Ureter (tissue), 1 donor: ENCODE measurements around the gene NDUFA13. TPM values are rescaled to one million over a fixed set of nuclear protein-coding genes. Genes with fewer than 3 reads are reported as not detected.
A peak's percentile ranks its signal among the peaks of the same experiment; 100 is the strongest.
"Not testable (repeated sequence)": the region's sequence is repeated elsewhere in the genome, so short reads cannot be mapped to it uniquely, and the experiment has no call there.

Experiments used
- DNase-seq: peaks from one replicate; pipeline ENCODE4 v3.0.0-alpha.2; 2020; ENCODE audit warnings: low spot score
- total RNA-seq: library from RNA; stranded (reverse); gene quantifications from one replicate; pipeline ENCODE4 v1.2.4, GENCODE V29; 2023
- donor health status: DM: yes; HTN: yes; CAD: no.

NDUFA13 gene
- total RNA-seq: 369 TPM

DNA sequence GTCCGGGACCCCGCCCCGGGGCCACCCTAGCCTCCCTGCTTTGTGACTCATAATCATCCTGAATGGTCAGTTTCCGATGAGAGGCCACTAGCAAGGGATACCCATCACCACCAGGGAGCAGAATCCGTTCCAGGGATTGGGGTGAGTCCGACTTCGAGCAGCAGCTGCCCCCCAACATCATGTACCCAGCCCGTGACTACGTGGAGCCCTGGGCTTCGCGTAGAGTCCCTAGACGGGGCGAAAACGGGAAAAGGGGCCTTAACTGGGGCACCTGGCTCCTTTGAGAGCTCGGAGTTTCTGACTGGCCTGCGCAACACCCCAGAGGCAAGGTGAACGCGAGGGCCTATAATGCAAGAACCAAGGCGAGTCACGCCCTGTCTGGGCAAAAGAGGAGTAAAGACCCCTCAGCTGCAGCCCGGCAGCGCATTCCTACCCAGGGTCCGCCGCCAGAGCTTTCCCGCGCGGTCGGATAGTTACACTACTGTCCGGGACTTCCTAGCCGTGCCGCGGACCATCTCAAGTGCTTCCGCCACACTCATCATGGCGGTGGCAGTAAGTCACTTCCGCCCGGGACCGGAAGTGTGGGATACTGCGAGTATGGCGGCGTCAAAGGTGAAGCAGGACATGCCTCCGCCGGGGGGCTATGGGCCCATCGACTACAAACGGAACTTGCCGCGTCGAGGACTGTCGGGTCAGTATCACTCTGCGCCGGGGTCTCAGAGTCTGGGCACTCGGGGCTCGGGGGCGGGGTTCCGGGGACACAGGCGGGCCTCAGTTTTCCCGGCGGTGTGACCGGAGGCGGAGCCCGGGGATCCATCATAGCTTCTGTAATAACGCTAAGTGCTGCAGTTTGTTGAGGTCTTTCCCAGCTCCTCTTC lies at the start of gene NDUFA13:
NDUFA13 (plus strand) TSS at position 584 of the 878 bp plus-strand sequence; CDS start at position 598, 14 bp downstream.
- peak; percentile 95 for DNase-seq

DNA sequence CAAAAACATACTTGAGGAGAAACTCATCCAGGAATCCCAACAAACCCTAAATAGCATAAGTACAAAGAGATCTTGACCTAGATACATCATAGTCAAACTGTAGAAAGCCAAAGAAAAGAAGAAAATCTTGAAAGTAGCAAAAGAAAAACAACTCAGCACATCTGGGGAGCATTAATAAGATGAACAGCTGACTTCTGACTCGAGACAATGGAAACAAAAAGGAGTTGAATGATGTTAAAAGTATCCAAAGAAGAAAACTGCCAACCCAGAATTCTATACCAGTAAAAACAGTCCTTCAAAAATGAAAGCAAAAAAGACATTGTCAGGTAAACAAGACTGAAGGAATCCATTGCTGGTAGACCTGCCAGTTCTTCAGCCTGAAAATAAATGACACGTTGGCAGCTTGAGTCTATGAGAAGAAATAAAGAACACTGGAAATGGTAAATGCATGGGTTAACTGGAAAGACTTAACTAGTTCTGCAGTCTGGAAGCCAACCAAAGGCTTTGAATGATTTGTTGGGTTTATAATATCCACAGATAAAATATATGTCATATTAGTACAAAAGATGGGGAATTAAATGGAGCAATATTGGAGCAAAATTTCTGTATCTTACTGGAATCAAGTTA lies 47.5 kb upstream of the NDUFA13 start:
- no peak for DNase-seq

DNA sequence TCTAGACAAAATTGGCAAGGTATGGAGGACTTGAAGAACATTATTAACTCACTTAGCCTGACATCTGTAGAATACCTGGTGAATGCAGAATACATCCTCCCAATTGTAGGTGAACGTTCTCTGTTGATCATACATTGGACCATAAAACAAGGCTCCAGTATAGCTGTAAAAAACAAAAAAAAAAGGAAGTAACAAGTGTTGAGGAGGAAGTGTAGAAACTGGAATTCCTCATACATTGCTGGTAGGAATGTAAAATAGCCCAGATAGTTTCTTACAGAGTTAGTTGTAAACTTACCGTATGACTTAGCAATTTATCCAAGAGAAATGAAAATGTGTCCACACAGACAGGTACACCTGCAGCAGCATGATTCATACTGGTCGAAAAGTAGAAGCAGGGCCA lies 45.4 kb upstream of the NDUFA13 start:
- DNase-seq: no peak

DNA sequence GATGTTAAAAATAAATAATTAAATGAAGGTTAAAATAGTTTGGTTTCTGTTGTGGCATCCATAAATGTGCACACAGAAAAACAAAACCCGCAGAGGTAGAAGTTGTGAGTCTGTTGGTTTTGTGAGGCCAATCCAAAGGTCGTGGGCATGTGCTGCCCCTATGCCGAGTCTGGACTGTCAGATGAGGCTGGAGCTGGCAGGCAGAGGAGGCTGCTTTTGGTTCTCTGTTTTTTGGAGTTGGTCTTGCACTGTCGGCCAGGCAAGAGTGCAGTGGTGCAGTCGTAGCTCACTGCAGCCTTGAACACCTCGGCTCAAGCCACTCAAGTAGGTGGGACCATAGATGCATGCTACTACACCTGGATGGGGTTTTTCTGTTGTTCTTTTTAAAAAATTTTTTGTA lies 44.3 kb upstream of the NDUFA13 start:
- DNase-seq: no peak

DNA sequence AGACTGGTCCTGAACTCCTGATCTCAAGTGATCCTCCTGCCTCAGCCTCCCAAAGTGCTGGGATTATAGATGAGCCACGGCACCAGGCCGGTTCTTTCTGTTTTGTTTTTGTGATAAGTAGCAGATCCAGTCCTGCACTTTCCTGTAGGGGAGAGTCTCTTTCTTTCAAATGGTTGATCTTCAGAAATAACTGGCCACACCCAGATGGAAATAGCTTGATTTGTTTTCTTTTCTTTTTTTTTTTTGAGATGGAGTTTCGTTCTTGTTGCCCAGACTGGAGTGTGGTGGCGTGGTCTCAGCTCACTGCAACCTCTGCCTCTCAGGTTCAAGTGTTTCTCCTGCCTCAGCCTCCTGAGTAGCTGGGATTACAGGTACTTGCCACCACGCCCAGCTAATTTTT lies 43.9 kb upstream of the NDUFA13 start:
- DNase-seq: not testable (repeated sequence)

DNA sequence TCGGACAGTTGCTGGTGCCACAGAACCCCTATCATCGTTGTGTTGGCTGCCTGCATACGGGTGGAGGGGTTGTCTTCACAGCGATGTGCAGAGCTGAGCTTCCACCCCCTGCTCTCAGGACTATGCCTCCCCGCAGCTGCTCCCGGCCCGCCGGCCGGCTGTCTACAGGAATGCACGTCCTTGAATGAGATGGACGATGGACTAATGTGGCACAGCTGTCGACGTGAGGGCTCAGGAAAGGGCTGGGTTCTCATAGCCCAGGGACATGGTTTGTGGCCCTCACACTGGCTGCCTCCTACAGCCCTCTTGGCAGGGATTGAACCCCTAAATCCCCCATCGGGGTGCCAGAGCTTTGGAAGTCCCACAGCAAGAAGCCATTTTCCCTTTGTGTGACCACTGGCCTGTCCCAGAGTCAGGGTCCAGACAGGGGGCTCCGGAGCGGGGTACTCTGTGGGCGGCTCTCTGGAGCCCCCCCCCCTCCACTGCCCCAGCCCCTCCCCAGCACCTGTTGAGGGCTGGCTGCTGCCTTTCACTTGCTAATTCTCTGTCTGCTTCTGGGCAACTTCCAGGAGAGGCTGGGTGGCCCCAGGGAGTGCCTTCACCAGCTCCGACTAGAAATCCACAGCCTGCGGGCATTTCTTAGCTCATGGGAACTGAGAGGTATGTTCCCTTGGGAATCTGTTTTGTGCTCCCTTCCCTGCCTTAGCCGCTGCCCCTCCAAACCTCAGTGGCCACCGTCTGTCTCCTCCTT lies 40.8 kb upstream of the NDUFA13 start:
- DNase-seq: no peak

DNA sequence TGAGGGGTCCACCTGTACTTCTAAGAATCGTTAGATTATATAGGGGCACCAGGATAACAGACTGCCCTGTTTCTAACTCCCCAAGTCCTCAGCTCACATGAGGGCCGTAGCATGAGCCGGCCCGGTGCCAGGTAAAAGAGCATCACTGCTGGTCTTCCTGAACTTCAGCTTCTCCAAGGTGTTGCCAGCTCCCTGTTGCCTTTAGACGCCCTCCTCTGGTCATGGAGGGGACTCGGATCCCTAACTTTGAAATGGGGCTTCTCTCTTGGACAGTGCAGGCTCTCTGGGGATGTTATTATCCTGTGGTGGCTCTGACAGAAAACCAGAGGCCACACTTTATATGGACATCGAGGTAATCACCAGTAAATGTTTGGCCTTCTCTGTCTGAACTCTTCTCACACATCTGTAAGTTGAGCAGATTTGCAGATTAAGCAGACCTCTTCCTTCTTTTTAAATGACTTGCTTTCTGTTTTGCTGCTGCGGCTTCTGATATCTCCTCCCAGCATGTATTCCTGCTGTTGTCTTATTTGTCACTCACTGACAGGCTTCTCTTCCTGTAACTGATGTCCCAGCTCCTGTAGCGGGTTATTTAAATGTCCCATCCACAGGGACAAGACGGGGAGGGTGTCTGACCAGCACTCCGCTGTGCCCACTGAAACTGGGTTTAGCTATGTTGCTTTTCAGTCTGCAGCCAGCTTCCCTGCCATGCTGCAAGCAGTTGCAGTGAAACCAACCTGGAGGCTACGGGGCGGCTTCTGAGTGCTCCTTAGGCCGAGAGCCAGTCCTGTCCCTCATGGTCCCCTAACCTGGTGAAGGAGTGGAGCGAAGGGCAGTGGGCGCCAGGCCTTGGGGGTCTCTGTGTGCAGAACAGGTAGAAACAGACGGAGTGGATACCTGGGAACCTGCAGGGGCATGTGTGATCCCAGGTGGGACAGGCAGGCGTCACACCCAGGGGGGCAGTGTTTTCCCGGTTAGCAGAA lies 39.9 kb upstream of the NDUFA13 start:
- DNase-seq: no peak

DNA sequence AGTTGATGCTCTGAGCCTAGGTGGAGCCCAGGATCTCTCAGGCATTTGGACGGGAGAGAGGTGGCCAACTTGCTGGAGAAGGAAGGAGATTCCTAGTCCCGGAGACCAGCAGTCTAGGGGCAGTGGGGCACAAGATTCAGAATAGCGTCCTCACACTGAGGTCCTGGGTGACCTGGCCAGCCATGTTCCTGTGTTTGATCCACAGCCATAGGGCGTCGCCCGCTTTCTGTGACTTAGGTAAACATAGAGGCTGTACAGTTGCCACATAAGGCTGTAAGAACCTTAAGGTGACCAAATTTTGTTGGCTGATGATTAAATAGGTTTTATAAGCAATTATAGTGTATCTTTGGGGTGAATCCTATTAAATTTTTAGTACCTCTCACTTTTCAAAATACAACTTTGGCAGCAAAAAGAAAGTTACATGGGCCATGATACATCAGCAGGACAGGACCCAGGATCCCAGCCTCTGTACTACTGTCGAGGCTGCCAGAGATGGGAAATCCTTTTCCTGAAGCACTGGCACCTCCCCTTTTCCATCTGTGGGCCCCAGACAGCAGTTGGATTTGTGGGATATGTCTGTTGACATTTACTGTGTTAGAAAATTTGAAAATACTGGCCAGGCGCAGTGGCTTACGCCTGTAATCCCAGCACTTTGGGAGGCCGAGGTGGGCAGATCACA lies 38.2 kb upstream of the NDUFA13 start:
- DNase-seq: no peak

DNA sequence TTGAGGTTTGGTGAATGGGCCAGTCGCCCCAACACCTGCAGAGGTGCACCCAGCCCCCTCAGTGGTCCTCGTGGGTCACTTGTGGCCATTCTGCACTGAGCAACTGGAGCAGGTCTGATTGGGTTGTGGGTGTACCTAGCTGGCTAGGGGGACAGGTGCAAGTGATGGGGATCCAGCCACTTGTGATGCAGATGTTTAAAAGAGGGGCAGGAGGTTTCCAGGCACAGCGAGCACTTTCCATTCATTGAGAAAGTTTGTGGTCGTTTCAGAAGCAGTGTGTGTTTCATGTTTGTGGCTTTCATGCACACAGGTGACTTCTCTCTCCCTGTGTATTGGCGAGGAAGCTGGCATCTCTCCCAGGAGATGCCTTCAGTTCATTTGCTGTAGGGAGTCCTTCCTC lies 35.3 kb upstream of the NDUFA13 start:
- DNase-seq: no peak

DNA sequence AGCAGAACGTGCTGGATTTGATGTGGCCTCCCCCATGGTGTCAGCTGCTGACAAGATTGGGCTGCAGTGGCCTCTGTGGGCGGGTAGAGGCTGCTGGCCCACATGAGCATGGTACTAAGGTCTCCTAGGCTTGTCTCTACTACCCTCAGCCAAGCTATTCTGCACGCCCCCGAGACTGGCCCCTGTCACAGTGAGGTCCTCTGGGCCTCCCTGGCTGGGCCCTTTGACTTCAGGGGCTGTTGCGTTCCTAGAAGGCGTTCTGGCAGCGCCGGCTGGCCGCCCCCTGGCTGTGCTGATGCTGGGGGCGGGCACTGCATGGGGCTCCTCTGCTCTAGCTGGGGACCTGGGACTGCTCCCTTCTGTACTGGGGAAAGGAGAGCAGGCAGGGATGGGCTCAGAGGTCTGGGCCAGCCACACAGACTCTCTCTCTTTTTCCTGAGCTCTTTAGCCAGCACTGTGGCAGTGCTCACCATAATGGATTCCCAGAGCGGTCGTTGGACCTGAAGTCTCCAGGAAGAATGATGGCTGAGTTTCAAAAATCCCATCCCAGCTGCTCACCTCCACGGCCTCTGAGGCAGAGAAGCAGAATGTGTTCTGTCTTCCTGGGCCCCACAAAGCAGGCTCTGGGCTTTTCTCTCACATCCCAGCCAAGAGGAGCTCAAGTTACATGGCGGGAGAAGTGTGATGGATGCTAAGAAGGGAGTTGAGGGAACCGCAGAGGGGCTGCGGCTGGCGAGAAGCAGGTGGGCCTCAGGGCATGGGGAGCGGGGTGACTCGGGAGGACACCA lies 33.0 kb upstream of the NDUFA13 start:
- DNase-seq: no peak

DNA sequence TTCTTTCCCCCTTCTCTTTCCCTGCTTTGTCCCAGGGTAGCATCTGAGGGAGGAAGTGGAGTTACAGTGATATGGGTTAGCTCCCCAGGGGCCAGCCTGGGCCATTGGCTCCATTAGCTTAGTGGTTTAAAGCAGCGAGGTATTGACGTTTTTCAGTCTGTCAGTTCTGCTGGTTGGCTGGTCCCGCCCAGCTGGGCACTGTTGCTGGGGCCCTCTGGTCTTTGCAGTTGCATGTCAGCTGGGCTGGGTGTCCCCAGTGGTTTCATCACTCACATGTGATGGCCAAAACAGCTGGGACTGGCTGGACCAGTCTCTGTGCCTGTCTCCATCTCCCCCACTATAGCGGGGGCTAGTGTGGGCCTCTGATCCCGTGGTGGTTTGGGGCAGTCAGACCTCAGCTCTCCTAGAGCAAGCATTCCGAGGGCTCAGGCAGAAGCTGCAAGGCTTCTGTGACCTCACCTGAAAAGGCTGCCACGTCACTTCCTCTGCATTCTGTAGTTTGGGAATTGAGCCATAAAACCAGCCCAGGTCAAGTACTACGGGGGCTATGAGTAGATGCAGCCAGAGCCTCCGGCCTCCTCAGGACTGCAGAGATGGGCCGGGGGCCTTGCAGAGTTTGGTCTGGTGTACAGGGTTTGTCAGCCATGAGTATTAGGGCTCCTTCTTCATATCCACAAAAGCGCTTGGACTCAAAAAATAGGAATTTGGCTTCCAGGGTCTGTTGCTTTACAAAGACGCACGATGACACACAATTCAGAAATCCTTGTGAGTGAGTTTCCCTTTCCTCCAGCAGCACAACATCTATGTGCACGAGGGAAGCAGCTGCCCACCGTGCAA lies 30.6 kb upstream of the NDUFA13 start:
- no peak for DNase-seq

DNA sequence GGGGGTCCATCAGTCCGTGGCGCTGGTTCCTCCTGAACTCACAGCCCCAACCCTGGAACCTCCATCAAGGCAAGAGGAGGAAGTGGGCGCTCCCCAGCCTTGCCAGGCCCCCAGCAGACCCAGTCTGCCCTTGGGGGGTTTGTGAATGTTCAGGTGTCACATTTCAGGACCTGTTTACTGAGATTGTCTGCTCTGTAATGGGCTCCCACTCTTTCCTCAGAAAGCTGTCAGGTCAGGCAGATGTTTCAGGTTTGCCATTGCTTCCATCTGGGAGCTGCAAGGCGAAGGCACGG lies 30.1 kb upstream of the NDUFA13 start:
- no peak for DNase-seq

DNA sequence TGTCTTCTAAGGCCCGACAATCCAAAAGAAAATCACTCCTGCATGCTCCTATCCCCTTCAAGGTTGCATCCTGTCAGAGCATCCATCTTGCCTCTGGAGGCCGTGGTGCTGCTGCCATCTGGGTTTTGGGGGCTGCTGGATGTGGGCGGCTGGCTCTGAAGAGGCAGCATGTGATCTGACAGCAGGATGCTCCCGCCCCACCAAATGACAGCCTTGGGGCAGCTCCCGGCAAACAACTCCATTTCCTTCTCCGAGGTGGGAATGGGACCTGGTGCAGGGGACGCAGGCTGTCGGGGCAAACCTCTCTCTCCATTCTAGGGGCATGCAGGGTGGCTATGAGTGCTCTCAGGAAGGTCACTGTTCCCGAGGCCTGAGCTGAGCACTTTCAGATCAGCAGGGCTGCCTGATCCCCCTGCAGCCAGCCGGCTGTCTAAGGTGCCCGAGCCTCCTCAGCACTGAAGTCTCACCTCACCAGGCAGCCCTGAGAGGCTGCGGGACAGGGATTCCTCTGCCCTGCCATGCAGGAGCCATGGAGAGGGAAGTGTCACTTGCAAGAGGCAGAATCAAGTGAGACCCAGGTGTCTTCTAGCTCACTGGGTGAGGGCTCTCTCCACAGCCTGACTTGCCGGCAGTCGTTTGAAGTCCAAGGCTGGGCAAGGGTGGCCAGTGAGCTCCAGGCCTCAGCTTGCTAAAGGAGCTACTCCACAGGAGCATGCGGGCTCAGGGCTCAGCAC lies 29.5 kb upstream of the NDUFA13 start:
- no peak for DNase-seq

DNA sequence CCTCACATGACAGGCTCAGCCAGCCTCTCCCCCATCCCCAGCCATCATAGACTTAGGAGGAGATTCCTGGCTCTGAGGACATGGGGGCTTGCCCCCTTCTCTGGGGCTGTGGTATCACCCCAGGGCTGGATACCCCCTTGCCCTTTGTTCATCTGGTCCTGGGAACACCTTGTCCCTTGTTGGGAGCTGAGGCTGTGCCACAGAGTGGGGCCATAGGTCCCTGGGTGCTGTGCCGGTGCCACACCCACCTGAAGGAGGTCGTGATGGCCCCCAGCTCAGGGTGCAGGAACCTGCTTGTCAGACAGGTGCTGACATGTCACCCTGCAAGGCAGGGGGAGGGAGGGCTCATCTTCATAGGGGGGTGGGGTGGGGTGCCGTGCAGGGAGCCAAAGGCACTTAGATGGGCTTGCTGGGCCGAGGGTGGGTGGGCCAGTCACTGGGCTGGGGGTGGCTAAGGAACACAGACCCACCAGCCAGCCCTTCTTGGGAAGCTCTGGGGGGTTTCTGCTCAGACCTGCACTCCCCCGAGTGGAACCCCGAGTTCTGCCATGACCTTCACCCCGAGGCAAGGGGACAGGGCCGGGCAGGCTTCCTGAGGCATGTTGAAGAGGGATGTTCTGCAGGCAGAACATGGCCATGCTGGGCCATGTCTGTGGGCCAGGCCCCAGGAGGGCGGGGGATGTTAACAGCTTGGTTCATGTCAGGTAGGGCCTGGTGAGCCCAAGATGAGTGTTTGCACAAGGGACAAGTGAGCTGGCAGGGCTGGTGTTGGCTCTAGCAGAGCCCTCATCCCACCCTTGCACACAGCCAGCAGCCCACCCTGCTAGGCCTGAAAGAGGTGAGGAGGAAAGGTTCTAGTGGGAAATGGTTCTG lies 28.7 kb upstream of the NDUFA13 start:
- DNase-seq: no peak

DNA sequence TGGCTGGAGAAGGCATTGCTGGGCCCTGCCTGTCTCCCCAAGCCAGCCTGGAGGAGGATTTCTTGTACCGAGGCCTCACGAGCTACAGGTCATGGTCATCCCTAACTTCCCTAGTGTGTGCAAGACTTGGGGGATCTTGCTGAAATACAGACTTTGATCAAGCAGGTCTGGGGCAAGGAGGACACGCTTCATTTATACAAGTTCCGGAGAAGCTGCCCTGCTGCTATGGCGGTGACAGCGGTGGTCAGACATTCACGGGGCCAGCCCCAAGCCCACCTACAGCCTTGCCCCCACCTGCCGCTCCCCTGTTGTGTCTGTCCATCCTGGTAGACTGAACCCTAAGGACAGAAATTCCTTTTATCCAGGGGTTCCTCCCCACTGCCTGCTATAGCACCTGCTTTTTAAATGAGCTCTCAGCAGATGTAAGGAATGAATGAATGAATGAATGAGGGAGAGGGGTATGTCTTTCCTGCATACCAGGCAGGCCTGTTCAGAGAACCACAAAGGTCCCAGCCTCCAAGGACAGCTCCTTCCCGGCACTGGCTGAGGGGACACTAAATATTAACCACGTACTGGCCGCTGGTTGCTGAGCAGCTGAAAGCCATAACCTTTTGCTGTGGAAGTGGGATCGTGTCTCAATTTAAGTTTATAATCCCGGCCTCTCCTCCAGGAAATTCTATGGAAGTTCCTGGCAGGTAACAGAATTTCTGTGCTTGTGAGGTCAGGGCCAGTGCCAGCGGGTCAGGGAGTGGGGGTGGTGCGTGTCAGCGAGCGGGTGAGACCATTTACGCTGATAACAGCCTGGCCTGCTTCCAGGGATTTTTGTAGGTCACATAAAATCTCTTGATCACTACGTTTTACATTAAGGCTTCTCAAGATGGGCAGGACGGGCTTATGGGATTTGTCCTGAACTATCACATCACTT lies 27.8 kb upstream of the NDUFA13 start:
- peak; percentile 61 for DNase-seq
